Measurements from ENCODE around the gene MRPS18A. TPM values are rescaled to one million over a fixed set of nuclear protein-coding genes. Genes with fewer than 3 reads are reported as not detected.

MRPS18A gene
- total and polyA plus RNA-seq, 2 donors (not counting 1 experiment from before 2014, with no cell fraction given) = 39.6 to 46.3 TPM

- Histone ChIP-seq H3K9me3 (ENCODE audit: control extremely low read depth in 1 of 3, control insufficient read depth in 2 of 3, insufficient read depth in 1 of 3, low read length in 2 of 3) (peaks cover 0 to 3% (median 0%) of the 10 kb centered on the region in 3 donors), H3K36me3 (replicated peaks in 1 of 2; ENCODE audit: control extremely low read depth in 1 of 2, control insufficient read depth in 1 of 2, extremely low read depth in 1 of 2, insufficient read depth in 2 of 2, low read length in 1 of 2) (peaks cover 0 to 9% of the 10 kb centered on the region in 2 experiments), H4K20me1 (ENCODE audit: control insufficient read depth, insufficient read depth, low read length, poor library complexity, severe bottlenecking) (peaks cover 3% of the 10 kb centered on the region), H3K27ac (ENCODE audit: low read length in 2 of 2) (peak overlapping the region in 1 of 2 donors; percentile 32), H3K4me2 (replicated peaks; ENCODE audit: low read depth, low read length, poor library complexity, severe bottlenecking) (no peak overlapping the region), H3K4me3 (ENCODE audit: control extremely low read depth in 1 of 5, extremely low read depth in 1 of 5, insufficient read depth in 1 of 5, low read depth in 2 of 5, low read length in 4 of 5) (no peak overlapping the region), H2AFZ (ENCODE audit: insufficient read depth, low read depth, low read length, poor library complexity, severe bottlenecking) (no peak overlapping the region), H3K79me2 (ENCODE audit: control insufficient read depth, insufficient read depth, low read length) (peaks cover 31% of the 10 kb centered on the region), H3K4me1 (ENCODE audit: control insufficient read depth in 2 of 2, insufficient read depth in 2 of 2, low read length in 2 of 2) (peaks cover 28 to 44% of the 10 kb centered on the region in 2 donors), H3K9ac (ENCODE audit: low read length) (no peak overlapping the region), H3K27me3 (replicated peaks in 1 of 4; ENCODE audit: control extremely low read depth in 1 of 4, control insufficient read depth in 3 of 4, insufficient read depth in 4 of 4, low read length in 3 of 4) (no peaks in the 10 kb centered on the region)
- Mint-ChIP-seq H3K27me3 (no peaks in the 10 kb centered on the region), H3K27ac (peak overlapping the region; percentile 21), H3K4me3 (peak overlapping the region; percentile 41), H3K4me1 (peaks cover 44% of the 10 kb centered on the region), H3K9me3 (ENCODE audit: insufficient read depth) (no peaks in the 10 kb centered on the region)
- DNase-seq = no peak
- no peak for ATAC-seq (ENCODE audit: low read depth)
- ChIA-PET CTCF (interaction anchor here (0.6 to 2.5 kb wide), 3 partner anchors 27 to 1586 kb away, joined by 3 to 13 read pairs (median 3); no protein-coding TSS in a partner anchor), POLR2A (interaction anchor here (0.6 to 1.4 kb wide), 3 partner anchors 28 to 80 kb away, joined by 3 to 6 read pairs (median 4); no protein-coding TSS in a partner anchor)
- TF ChIP-seq EZH2 (IDR thresholded peaks at IDR 0.05; ENCODE audit: borderline replicate concordance, insufficient read depth, low read depth, low read length, poor library complexity, severe bottlenecking) = no peak
- TF ChIP-seq CTCF (IDR thresholded peaks at IDR 0.05) = no peak
- intact Hi-C loops (cut with micrococcal nuclease) = no loop called here
- WGBS (ENCODE audit: insufficient coverage) = 100% methylated on average over 1 of the region's 1 CpG
Observed at GRCh38 chr6:43630980-43631619, 56.5 kb downstream of the MRPS18A start.

Data from B cell (primary cell).